ENCODE measurements around the gene YTHDC2. TPM values are rescaled to one million over a fixed set of nuclear protein-coding genes. Genes with fewer than 3 reads are reported as not detected.

Gene YTHDC2
- total and polyA plus RNA-seq, 10 of the 15 experiments (the other 5 are each of a cell fraction or from before 2014, with no cell fraction given) = 3.8 to 25.8 (median 16.4) TPM

Small RNAs within 50 kb of the gene (small RNA-seq; reads per million reads assigned to genes)
- gene RNU4ATAC13P = not detected

Other genes starting within 250 kb of the YTHDC2 start
- not detected in 2 replicates for gene TSSK1B, start 78.7 kb upstream of the YTHDC2 start, total RNA-seq (2014; rRNA removed)
- not detected in 2 replicates for gene TSSK1B, start 78.7 kb upstream of the YTHDC2 start, total RNA-seq (2014; rRNA removed; fragmentation: Illumina TruSeq; extraction: Trizol)
- not detected in 2 replicates for gene TSSK1B, start 78.7 kb upstream of the YTHDC2 start, total RNA-seq (2021)
- not detected in 2 replicates for gene TSSK1B, start 78.7 kb upstream of the YTHDC2 start, polyA plus RNA-seq (2011; rRNA removed)
- not detected in 2 replicates for gene TSSK1B, start 78.7 kb upstream of the YTHDC2 start, polyA plus RNA-seq (2014; fragmentation: Illumina TruSeq; extraction: Trizol)
- gene TSSK1B, start 78.7 kb upstream of the YTHDC2 start, polyA plus RNA-seq (2014; fragmentation: Nextera tagmentation; extraction: Ambion mirVana) = not detected
- not detected in 2 replicates for gene TSSK1B, start 78.7 kb upstream of the YTHDC2 start, polyA plus RNA-seq (2014; rRNA removed)
- gene TSSK1B, start 78.7 kb upstream of the YTHDC2 start, polyA plus RNA-seq (2016; fragmentation: Nextera tagmentation; extraction: Ambion mirVana) = not detected
- gene MCC, start 25.2 kb upstream of the YTHDC2 start, total RNA-seq (2014; rRNA removed) = 0.22 and 0.28 TPM in 2 replicates
- gene MCC, start 25.2 kb upstream of the YTHDC2 start, total RNA-seq (2014; rRNA removed; fragmentation: Illumina TruSeq; extraction: Trizol) = 0.13 and 0.28 TPM in 2 replicates
- 0.38 and 0.48 TPM in 2 replicates for gene MCC, start 25.2 kb upstream of the YTHDC2 start, total RNA-seq (2021)
- 0.03 and 0.04 TPM in 2 replicates for gene MCC, start 25.2 kb upstream of the YTHDC2 start, polyA plus RNA-seq (2011; rRNA removed)
- gene MCC, start 25.2 kb upstream of the YTHDC2 start, polyA plus RNA-seq (2014; fragmentation: Illumina TruSeq; extraction: Trizol) = 0.06 and 0.15 TPM in 2 replicates
- under 1 TPM; 0.04 to 0.18 TPM for gene MCC, start 25.2 kb upstream of the YTHDC2 start, polyA plus RNA-seq (2014; fragmentation: Nextera tagmentation; extraction: Ambion mirVana)
- gene MCC, start 25.2 kb upstream of the YTHDC2 start, polyA plus RNA-seq (2014; rRNA removed) = 0.09 and 0.10 TPM in 2 replicates
- under 1 TPM; 0.64 to 0.86 TPM for gene MCC, start 25.2 kb upstream of the YTHDC2 start, polyA plus RNA-seq (2016; fragmentation: Nextera tagmentation; extraction: Ambion mirVana)